Lower lobe of right lung (tissue), 2 donors: ENCODE data around the gene FBH1. TPM values are rescaled to one million over a fixed set of nuclear protein-coding genes. Genes with fewer than 3 reads are reported as not detected.
"Not testable (repeated sequence)": the region's sequence is repeated elsewhere in the genome, so short reads cannot be mapped to it uniquely, and the experiment has no call there.

ENCODE experiments used
- ATAC-seq, 2 donors: fragments of 200-7000 bp; cut with Tn5 transposase; one replicate each; pipeline ENCODE4 v1.9.1; 2020 to 2022; ENCODE audit warnings: mild to moderate bottlenecking in 2 of 2, moderate library complexity in 2 of 2
- DNase-seq: peaks from one replicate; pipeline ENCODE4 v3.0.0-alpha.2; 2020
- H3K27ac ChIP-seq: fragments of 200-600 bp; one replicate; pipeline ENCODE4 v1.8.0; 2022
- H3K27me3 ChIP-seq: fragments of 200-600 bp; one replicate; pipeline ENCODE4 v1.8.0; 2022; ENCODE audit warnings: low read depth
- H3K36me3 ChIP-seq: fragments of 200-600 bp; one replicate; pipeline ENCODE4 v1.8.0; 2022; ENCODE audit warnings: mild to moderate bottlenecking
- H3K4me1 ChIP-seq: fragments of 200-600 bp; one replicate; pipeline ENCODE4 v1.8.0; 2022
- H3K4me3 ChIP-seq: fragments of 200-600 bp; one replicate; pipeline ENCODE4 v1.8.0; 2022; ENCODE audit warnings: mild to moderate bottlenecking
- H3K9me3 ChIP-seq: fragments of 200-600 bp; one replicate; pipeline ENCODE4 v1.8.0; 2022
- intact Hi-C: fragments of 100-400 bp; cut with DNase I; formaldehyde crosslinking; loops from one replicate; pipeline ENCODE4 v1.11.0; 2022
- total RNA-seq: library from RNA; stranded (reverse); fragmentation: NEBNext Ultra II Directional; extraction: Animal tissue kit (Norgen Biotek cat#: 25700); gene quantifications from one replicate; pipeline ENCODE4 v1.2.1, GENCODE V29; 2021
- TF ChIP-seq, protein P1 (sequence below): fragments of 200-600 bp; IDR thresholded peaks from one replicate; pipeline ENCODE4 v1.8.0; 2022; ENCODE audit warnings: antibody characterized with exemption, mild to moderate bottlenecking
- donor health status: DM: no; HTN: yes; CAD: no; lungs with severe emphysema.

The FBH1 gene
- total RNA-seq, 1 donor from 2014 or later, result 64.7 TPM

DNA sequence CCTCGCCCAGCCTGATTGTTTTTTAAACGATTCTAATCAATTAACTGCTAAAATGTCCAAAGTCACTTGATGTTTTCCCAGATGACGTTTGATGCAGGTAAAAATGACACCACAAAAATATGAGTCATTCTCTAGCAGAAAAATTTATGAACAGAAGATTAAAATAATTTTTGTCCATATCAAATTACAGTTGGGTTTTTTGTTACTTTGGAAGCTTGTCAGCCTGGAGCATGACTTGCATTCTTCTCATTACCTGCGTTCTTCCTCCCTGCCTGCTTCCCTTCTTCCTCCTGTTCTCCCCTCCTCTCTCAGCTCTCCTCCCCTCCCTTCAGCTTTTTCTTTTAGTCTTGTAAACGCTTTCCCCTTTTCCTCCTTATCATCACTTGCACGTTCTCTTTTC, 68.6 kb downstream of the FBH1 start:
- no peak overlapping the region for H3K27ac ChIP-seq
- no peaks in the 10 kb centered on the region for H3K4me1 ChIP-seq
- no peaks in the 10 kb centered on the region for H3K27me3 ChIP-seq
- no peaks in the 10 kb centered on the region for H3K9me3 ChIP-seq
- DNase-seq, result no peak
- H3K4me3 ChIP-seq, result no peak overlapping the region
- ATAC-seq, result no peak
- H3K36me3 ChIP-seq, result peaks cover 82% of the 10 kb centered on the region
- intact Hi-C loops, result no loop called here
- TF ChIP-seq, protein P1, sequence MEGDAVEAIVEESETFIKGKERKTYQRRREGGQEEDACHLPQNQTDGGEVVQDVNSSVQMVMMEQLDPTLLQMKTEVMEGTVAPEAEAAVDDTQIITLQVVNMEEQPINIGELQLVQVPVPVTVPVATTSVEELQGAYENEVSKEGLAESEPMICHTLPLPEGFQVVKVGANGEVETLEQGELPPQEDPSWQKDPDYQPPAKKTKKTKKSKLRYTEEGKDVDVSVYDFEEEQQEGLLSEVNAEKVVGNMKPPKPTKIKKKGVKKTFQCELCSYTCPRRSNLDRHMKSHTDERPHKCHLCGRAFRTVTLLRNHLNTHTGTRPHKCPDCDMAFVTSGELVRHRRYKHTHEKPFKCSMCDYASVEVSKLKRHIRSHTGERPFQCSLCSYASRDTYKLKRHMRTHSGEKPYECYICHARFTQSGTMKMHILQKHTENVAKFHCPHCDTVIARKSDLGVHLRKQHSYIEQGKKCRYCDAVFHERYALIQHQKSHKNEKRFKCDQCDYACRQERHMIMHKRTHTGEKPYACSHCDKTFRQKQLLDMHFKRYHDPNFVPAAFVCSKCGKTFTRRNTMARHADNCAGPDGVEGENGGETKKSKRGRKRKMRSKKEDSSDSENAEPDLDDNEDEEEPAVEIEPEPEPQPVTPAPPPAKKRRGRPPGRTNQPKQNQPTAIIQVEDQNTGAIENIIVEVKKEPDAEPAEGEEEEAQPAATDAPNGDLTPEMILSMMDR, result no peak

DNA sequence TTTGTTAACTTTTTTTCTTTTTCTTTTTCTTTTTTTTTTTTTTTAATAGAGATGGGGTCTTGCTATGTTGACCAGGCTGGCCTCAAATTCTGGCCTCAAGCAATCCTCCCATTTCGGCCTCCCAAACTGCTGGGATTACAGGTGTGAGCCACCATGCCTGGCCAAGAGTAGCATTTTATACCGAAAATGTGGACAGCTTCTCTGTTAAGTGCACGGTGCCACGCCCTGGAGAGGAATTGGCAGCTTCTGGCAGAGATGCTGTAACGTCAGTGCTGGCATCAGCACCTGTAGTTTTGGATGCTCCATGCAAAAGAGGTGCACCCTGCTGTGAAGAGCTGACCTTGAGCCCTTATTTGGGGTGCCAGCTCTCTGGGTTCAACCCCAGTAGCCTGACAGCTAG, 69.1 kb downstream of the FBH1 start:
- ATAC-seq (no peak), DNase-seq (peak; percentile 13)
- Histone ChIP-seq H3K4me3 (no peak overlapping the region), H3K9me3 (no peaks in the 10 kb centered on the region), H3K4me1 (no peaks in the 10 kb centered on the region), H3K36me3 (peaks cover 82% of the 10 kb centered on the region), H3K27ac (no peak overlapping the region), H3K27me3 (no peaks in the 10 kb centered on the region)
- TF ChIP-seq, protein P1, result no peak
- intact Hi-C loops, result no loop called here

DNA sequence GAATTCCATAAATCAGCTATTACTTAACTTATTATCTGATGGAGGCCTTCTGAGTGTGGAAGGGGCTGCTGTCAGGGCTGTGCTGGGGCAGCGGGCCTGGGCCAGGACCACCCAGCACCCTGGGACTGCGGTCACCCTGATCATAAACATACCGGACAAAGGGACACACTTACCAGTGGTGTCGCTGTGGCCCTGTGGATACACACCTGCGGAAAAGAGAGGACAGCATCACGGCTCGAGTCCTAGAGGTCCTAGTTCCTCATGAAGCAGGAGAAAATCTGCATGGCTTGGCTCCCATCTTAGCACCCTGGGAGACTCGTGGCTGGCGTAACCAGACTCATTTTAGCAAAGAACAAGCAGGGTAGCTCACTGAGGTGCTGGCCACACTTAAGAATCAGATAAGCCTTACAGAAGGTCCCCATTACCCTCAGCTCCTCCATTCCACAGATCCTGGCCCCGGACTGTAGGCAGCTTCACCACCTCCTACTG, 69.6 kb downstream of the FBH1 start:
- ATAC-seq (peak in 1 of 2 donors; percentile 9), DNase-seq (peak; percentile 3)
- no peaks in the 10 kb centered on the region for H3K4me1 ChIP-seq
- H3K9me3 ChIP-seq, result no peaks in the 10 kb centered on the region
- no peak overlapping the region for H3K27ac ChIP-seq
- intact Hi-C loops, result no loop called here
- TF ChIP-seq, protein P1, result no peak
- H3K4me3 ChIP-seq, result no peak overlapping the region
- peaks cover 80% of the 10 kb centered on the region for H3K36me3 ChIP-seq
- no peaks in the 10 kb centered on the region for H3K27me3 ChIP-seq

DNA sequence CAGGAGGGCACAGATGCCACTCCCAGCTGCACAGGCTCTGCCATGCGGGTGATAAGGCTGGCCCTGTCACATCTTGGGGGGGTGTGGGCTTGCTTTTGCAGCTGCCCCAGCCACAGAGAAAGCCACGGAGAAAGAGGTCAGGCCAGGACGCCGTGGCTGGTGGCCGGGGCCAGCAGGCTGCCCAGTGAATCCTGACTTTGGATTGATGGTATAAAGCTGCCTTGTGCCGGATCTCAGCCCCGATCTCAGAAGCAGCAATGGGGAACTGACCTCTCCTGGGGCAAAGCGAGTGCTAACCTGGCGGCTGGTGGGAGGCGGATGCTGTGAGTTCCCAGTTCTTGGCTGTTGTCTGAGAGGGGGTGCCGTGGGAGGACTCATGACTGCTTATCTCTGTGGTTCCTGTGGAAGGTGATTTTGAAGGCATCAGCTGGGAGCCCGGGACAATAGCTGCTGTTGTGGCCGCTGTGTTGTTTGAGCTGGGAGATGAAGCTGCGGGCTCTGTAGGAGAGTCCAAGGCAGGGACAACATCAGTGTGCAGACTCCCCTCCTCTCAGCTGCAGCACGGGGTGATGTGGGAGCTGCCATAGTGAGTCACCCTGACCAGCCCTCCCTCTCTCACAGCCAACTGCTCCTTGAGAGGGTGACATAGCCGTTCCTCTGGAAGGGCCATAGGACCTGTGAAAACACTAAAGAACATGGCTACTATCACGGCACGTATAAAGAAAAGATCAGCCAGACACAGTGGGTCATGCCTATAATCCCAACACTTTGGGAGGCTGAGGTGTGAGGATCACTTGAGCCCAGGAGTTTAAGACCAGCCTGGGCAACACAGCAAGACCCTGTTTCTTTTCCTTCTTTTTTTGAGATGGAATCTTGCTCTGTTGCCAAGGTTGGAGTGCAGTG, 70.3 kb downstream of the FBH1 start:
- DNase-seq, result peak; percentile 27
- no peak for ATAC-seq
- Histone ChIP-seq H3K4me3 (no peak overlapping the region), H3K9me3 (no peaks in the 10 kb centered on the region), H3K4me1 (no peaks in the 10 kb centered on the region), H3K27ac (no peak overlapping the region), H3K36me3 (peaks cover 85% of the 10 kb centered on the region), H3K27me3 (no peaks in the 10 kb centered on the region)
- intact Hi-C loops, result no loop called here
- TF ChIP-seq, protein P1, result no peak

DNA sequence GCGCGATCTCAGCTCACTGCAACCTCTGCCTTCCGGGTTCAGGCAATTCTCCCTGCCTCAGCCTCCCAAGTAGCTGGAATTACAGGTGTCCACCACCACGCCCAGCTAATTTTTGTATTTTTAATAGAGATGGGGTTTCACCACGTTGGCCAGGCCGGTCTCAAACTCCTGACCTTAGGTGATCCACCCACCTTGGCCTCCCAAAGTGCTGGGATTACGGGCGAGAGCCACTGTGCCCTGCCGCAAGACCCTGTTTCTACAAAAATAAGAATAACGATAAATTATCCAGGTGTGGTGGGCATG, 70.9 kb downstream of the FBH1 start:
- H3K4me1 ChIP-seq, ATAC-seq, H3K27ac ChIP-seq, H3K27me3 ChIP-seq, H3K4me3 ChIP-seq, DNase-seq, H3K9me3 ChIP-seq, intact Hi-C loops: not testable (repeated sequence)
- H3K36me3 ChIP-seq, result peaks cover 80% of the 10 kb centered on the region

DNA sequence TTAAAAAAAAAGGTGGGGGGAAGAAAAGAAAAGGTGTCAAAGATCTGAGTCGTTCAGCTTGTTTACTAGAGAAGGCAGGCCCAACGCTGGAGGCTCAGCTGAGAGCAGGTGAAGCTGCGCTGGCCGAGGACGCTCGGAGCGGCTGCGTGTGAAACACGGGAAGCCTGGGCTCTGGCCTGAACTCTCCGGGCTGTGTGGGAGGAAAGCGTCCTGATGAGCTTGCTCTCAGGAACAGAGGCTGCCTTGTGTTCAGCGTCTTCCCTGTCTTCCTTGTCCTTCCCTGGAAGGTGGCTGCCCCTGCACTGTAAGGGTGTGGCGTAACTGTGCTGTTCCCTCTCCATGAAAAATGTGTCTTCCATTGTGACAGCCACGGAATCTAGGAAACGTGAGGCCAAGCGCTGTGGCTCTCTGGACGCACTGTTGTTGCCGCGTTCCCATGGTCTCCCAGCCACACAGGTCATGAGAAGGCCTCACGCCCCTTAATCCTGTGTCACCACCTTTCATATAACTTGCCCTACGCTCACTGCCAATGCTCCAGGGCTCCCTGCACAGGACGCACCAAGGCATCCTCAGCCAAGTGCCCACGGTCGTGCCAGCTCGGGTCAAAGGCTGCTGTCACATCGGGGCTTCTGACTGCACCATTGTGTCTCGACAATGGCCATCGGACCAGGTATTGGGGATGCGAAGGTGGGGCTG, 71.5 kb downstream of the FBH1 start:
- Histone ChIP-seq H3K4me1 (no peaks in the 10 kb centered on the region), H3K27ac (no peak overlapping the region), H3K36me3 (peaks cover 79% of the 10 kb centered on the region), H3K4me3 (no peak overlapping the region), H3K27me3 (no peaks in the 10 kb centered on the region), H3K9me3 (no peaks in the 10 kb centered on the region)
- no peak for ATAC-seq
- intact Hi-C loops, result no loop called here
- DNase-seq, result peak; percentile 28
- TF ChIP-seq, protein P1, result no peak

DNA sequence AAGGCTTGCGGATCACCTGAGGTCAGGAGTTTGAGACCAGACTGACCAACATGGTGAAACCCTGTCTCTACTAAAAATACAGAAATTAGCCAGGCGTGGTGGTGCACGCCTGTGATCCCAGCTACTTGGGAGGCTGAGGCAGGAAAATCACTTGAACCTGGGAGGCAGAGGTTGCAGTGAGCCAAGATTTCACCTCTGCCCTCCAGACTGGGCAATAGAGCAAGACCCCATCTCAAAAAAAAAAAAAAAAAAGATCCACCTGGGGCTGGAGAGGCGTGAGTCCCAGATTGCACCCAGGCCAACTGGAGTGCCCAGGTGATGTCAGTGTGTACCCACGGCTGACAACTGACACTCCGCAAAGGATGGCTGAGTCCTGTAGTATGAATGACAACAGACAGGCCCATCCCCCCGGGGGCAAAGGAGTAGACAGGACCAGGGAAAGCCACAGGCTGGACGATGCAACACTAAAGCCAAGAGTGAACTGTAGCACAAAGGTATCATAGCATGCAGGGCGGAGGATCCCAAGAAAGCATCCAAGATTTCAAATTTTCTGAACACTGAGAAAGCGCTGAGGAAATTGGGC, 72.4 kb downstream of the FBH1 start:
- H3K4me3 ChIP-seq, ATAC-seq, H3K9me3 ChIP-seq, H3K4me1 ChIP-seq, H3K27me3 ChIP-seq, intact Hi-C loops, H3K27ac ChIP-seq: not testable (repeated sequence)
- DNase-seq, result peak; percentile 26
- H3K36me3 ChIP-seq, result peaks cover 77% of the 10 kb centered on the region
